ENCODE results near the gene SLC1A2. TPM values are rescaled to one million over a fixed set of nuclear protein-coding genes. Genes with fewer than 3 reads are reported as not detected.

SLC1A2 gene
- total RNA-seq, 4 donors from 2014 or later = 0.22 to 0.60 (median 0.41) TPM

DNA sequence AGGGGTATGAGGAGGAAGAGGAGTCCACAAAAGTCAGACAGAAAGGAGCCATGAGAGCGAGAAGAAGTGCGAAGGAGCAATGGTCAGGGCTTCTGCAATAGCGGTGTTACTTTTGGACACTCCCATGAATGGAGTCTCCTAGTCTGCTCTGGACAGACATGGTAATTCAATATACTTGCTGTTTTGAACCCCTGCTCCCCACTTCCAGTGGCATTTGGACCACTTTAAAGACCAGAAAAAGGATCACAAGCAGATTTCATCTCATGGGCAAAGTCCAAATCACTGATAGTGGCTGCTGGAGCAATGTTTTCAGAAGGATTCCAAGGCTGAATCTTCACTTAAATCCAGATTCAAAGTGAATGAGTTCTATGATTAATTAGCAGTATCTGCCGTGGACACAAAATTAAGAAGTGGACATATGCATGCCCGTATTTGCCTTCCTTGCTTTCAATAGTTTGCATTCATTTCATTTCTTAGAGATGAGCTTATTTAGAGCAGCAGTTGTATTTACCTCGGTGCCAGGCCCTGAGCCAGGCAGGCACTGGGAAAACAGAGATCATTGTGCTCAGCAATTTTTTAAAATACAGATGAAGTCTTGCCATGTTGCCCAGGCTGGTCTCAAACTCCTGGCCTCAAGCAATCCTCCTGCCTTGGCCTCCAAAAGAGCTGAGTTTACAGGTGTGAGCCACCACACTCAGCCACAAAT, 72.0 kb downstream of the SLC1A2 start:
- Histone ChIP-seq H3K4me3 (no peak overlapping the region), H3K27ac (no peak overlapping the region), H3K9me3 (no peaks in the 10 kb centered on the region), H3K36me3 (no peaks in the 10 kb centered on the region), H3K4me1 (peaks cover 0 to 20% (median 0%) of the 10 kb centered on the region in 4 donors), H3K27me3 (no peaks in the 10 kb centered on the region)
- 59 to 61% methylated on average over 6 of the region's 6 CpGs for WGBS, 2 donors
- no peak for TF ChIP-seq POLR2A (IDR thresholded peaks at IDR 0.05)
- TF ChIP-seq, protein P1, sequence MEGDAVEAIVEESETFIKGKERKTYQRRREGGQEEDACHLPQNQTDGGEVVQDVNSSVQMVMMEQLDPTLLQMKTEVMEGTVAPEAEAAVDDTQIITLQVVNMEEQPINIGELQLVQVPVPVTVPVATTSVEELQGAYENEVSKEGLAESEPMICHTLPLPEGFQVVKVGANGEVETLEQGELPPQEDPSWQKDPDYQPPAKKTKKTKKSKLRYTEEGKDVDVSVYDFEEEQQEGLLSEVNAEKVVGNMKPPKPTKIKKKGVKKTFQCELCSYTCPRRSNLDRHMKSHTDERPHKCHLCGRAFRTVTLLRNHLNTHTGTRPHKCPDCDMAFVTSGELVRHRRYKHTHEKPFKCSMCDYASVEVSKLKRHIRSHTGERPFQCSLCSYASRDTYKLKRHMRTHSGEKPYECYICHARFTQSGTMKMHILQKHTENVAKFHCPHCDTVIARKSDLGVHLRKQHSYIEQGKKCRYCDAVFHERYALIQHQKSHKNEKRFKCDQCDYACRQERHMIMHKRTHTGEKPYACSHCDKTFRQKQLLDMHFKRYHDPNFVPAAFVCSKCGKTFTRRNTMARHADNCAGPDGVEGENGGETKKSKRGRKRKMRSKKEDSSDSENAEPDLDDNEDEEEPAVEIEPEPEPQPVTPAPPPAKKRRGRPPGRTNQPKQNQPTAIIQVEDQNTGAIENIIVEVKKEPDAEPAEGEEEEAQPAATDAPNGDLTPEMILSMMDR (IDR thresholded peaks at IDR 0.05) = no peak
- TF ChIP-seq EP300 (IDR thresholded peaks at IDR 0.05) = no peak
- DNase-seq (ENCODE audit: low spot score in 2 of 2) = no peak

DNA sequence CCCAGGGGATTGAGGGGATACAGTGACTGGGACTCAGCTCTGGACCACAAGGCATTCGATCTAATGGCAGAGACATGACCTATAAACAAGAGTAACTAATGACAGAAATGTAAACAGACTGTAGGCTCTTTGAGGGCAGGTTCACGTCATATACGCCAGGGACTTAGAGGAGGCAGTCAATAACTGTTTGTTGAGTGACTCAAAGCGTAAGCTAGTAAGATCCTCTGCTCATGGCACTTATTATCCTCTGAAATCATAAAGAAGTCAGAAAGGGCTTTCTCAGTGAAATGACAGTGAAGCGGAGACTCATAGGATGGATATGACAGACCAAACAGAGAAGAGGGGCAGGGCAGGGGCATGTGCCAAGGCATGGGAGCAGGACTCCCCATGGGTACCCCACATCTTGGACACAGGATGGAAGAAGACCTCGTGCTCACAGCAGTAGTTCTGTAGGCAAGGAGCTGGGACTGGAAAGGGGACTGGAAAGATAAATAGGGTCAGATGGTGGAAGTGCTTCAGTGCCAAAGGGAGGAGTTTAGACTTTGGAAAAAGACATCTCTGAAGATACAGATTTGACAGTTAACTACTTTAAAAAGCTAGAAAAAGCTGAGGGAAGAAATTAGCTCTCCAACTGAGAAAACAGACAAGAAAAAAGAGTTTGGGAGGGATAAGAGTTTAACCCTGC, 72.7 kb downstream of the SLC1A2 start:
- 84% methylated on average over 6 of the region's 6 CpGs for WGBS, 2 donors
- H3K9me3 ChIP-seq = no peaks in the 10 kb centered on the region
- H3K36me3 ChIP-seq = no peaks in the 10 kb centered on the region
- peaks cover 0 to 20% (median 0%) of the 10 kb centered on the region in 4 donors for H3K4me1 ChIP-seq
- no peak for DNase-seq (ENCODE audit: low spot score in 2 of 2)
- no peak overlapping the region for H3K4me3 ChIP-seq
- H3K27ac ChIP-seq = no peak overlapping the region
- TF ChIP-seq POLR2A (IDR thresholded peaks at IDR 0.05) = no peak
- TF ChIP-seq EP300 (IDR thresholded peaks at IDR 0.05) = no peak
- TF ChIP-seq, protein P1 (IDR thresholded peaks at IDR 0.05) = no peak
- H3K27me3 ChIP-seq = no peaks in the 10 kb centered on the region

DNA sequence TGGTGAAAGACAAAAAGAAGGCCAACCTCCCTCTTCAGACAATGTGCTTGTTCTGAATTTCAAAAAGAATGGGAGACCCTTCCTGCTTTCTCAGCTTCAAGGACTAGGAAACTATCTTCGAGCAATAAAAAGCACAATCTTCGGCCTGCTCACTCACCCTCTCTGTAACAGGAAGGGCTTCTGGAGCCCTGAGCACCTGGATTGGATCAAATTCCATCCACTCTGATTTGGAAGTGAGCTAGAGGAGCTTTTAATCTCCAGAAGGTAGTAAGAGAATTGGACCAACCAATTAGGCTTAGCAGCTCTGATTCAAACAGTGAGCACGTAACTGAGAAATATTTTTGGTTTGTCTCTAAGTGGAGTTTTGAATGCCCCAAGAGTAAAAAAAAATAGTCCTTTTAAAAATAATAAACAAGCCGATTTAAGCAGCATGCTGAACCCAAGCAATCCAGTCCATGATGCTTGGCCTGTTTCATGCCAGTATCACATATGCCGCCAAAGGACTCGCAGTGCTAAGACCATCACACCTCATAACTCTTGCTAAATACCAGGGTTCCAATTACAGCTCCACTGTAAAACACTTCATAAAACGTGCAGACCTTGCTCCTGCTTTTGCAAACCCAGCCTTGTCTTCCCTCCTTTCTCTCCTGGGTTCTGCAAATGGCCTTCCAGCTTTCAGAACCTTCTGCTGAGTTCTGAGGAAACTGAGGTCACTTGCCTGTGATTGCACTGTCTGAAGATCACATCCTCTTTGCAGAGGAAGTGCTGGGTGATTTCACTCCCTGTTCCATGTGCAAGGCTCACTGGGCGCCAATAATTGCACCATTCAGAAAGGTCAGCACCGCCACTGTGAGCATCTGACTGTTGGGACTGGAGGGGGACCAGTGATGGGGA, 74.4 kb downstream of the SLC1A2 start:
- WGBS, 2 donors = 61 to 75% methylated on average over 9 of the region's 9 CpGs
- no peaks in the 10 kb centered on the region for H3K27me3 ChIP-seq

GRCh38 chr11:35343033-35343598, 76.2 kb downstream of the SLC1A2 start:
- H3K9me3 ChIP-seq = no peaks in the 10 kb centered on the region
- no peak overlapping the region for H3K4me3 ChIP-seq
- H3K27me3 ChIP-seq = no peaks in the 10 kb centered on the region
- DNase-seq (ENCODE audit: low spot score in 2 of 2) = no peak
- TF ChIP-seq, protein P1 (IDR thresholded peaks at IDR 0.05) = no peak
- no peak for TF ChIP-seq POLR2A (IDR thresholded peaks at IDR 0.05)
- TF ChIP-seq EP300 (IDR thresholded peaks at IDR 0.05) = no peak
- H3K27ac ChIP-seq = no peak overlapping the region
- H3K36me3 ChIP-seq = no peaks in the 10 kb centered on the region
- peaks cover 0 to 26% (median 0%) of the 10 kb centered on the region in 4 donors for H3K4me1 ChIP-seq
- 85 to 86% methylated on average over 5 of the region's 5 CpGs for WGBS, 2 donors

More for the DNA sequence above, 74.4 kb downstream of the SLC1A2 start:
- no peak for DNase-seq (ENCODE audit: low spot score in 2 of 2)
- H3K36me3 ChIP-seq = no peaks in the 10 kb centered on the region
- peak in 1 of 2 donors; percentile 64 for TF ChIP-seq EP300 (IDR thresholded peaks at IDR 0.05)
- TF ChIP-seq POLR2A (IDR thresholded peaks at IDR 0.05) = no peak
- H3K9me3 ChIP-seq = no peaks in the 10 kb centered on the region
- no peak overlapping the region for H3K4me3 ChIP-seq
- H3K4me1 ChIP-seq = peaks cover 0 to 26% (median 0%) of the 10 kb centered on the region in 4 donors
- H3K27ac ChIP-seq = no peak overlapping the region

DNA sequence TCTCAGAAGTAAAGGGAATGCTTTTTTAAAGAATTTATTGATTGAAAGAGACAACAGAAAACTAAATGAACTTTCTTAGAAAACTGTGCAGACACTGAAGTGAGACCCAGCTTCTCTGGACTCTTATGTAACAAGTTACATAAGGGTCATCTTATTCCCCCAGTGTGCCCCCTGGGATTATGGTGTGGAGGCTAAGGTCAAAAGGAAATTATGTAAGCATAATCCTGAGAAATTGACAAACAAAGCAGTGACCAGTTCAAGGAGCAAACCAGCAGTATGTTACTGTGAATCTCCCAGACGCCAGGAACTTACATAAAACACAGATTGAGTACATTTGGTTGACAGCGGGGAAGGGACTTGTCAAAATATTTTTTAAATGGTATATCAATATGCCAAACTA, 78.6 kb downstream of the SLC1A2 start:
- WGBS, 2 donors = 70% methylated on average over 2 of the region's 2 CpGs
- H3K27ac ChIP-seq = no peak overlapping the region

More for the DNA sequence above, 78.6 kb downstream of the SLC1A2 start:
- TF ChIP-seq EP300 (IDR thresholded peaks at IDR 0.05) (peak in 1 of 2 donors; percentile 29), POLR2A (IDR thresholded peaks at IDR 0.05) (no peak)
- H3K4me3 ChIP-seq = no peak overlapping the region
- H3K9me3 ChIP-seq = no peaks in the 10 kb centered on the region
- no peaks in the 10 kb centered on the region for H3K36me3 ChIP-seq
- no peak for DNase-seq (ENCODE audit: low spot score in 2 of 2)
- H3K27me3 ChIP-seq = no peaks in the 10 kb centered on the region
- H3K4me1 ChIP-seq = peaks cover 0 to 11% (median 0%) of the 10 kb centered on the region in 4 donors
